Measurements from ENCODE around the gene LRTM2.

The LRTM2 gene

GRCh38 chr12:1864867-1865266, 44.5 kb downstream of the LRTM2 start:
- no peak for DNase-seq (ENCODE audit: low read depth)

- DNase-seq (ENCODE audit: low read depth) = no peak
Measured at GRCh38 chr12:1865284-1865866, 45.0 kb downstream of the LRTM2 start.

- DNase-seq (ENCODE audit: low read depth) = no peak
Measured at GRCh38 chr12:1869145-1869544, 48.8 kb downstream of the LRTM2 start.

GRCh38 chr12:1870086-1870485, 49.7 kb downstream of the LRTM2 start:
- no peak for DNase-seq (ENCODE audit: low read depth)

GRCh38 chr12:1870998-1871917, 50.9 kb downstream of the LRTM2 start:
- no peak for DNase-seq (ENCODE audit: low read depth)

- DNase-seq (ENCODE audit: low read depth) = no peak
Measured at GRCh38 chr12:1872001-1872400, 51.6 kb downstream of the LRTM2 start.

GRCh38 chr12:1872448-1872847, 52.1 kb downstream of the LRTM2 start:
- no peak for DNase-seq (ENCODE audit: low read depth)

GRCh38 chr12:1873531-1874510, 53.5 kb downstream of the LRTM2 start:
- no peak for DNase-seq (ENCODE audit: low read depth)

- no peak for DNase-seq (ENCODE audit: low read depth)
Measured at GRCh38 chr12:1875608-1876007, 55.2 kb downstream of the LRTM2 start.

- DNase-seq (ENCODE audit: low read depth) = no peak
Measured at GRCh38 chr12:1876086-1876485, 55.7 kb downstream of the LRTM2 start.

- DNase-seq (ENCODE audit: low read depth) = no peak
Measured at GRCh38 chr12:1877169-1877878, 57.0 kb downstream of the LRTM2 start.

GRCh38 chr12:1878214-1878613, 57.8 kb downstream of the LRTM2 start:
- no peak for DNase-seq (ENCODE audit: low read depth)

GRCh38 chr12:1878695-1879094, 58.3 kb downstream of the LRTM2 start:
- no peak for DNase-seq (ENCODE audit: low read depth)

- DNase-seq (ENCODE audit: low read depth) = no peak
Measured at GRCh38 chr12:1879633-1880032, 59.3 kb downstream of the LRTM2 start.

- no peak for DNase-seq (ENCODE audit: low read depth)
Measured at GRCh38 chr12:1880153-1880845, 59.9 kb downstream of the LRTM2 start.

GRCh38 chr12:1880876-1881275, 60.5 kb downstream of the LRTM2 start:
- DNase-seq (ENCODE audit: low read depth) = no peak

- no peak for DNase-seq (ENCODE audit: low read depth)
Measured at GRCh38 chr12:1881301-1881700, 60.9 kb downstream of the LRTM2 start.

GRCh38 chr12:1881936-1882335, 61.6 kb downstream of the LRTM2 start:
- DNase-seq (ENCODE audit: low read depth) = no peak

- DNase-seq (ENCODE audit: low read depth) = no peak
Measured at GRCh38 chr12:1882405-1882804, 62.0 kb downstream of the LRTM2 start.

GRCh38 chr12:1882850-1883470, 62.6 kb downstream of the LRTM2 start:
- no peak for DNase-seq (ENCODE audit: low read depth)

GRCh38 chr12:1883513-1883912, 63.1 kb downstream of the LRTM2 start:
- no peak for DNase-seq (ENCODE audit: low read depth)
